ENCODE measurements around the gene ZNF213.
A peak's percentile ranks its signal among the peaks of the same experiment; 100 is the strongest.
"Not testable (repeated sequence)": the region's sequence is repeated elsewhere in the genome, so short reads cannot be mapped to it uniquely, and the experiment has no call there.

The ZNF213 gene

GRCh38 chr16:3170440-3171180 lies 35.8 kb downstream of the ZNF213 start:
- no peak for DNase-seq (ENCODE audit: low spot score)

DNA sequence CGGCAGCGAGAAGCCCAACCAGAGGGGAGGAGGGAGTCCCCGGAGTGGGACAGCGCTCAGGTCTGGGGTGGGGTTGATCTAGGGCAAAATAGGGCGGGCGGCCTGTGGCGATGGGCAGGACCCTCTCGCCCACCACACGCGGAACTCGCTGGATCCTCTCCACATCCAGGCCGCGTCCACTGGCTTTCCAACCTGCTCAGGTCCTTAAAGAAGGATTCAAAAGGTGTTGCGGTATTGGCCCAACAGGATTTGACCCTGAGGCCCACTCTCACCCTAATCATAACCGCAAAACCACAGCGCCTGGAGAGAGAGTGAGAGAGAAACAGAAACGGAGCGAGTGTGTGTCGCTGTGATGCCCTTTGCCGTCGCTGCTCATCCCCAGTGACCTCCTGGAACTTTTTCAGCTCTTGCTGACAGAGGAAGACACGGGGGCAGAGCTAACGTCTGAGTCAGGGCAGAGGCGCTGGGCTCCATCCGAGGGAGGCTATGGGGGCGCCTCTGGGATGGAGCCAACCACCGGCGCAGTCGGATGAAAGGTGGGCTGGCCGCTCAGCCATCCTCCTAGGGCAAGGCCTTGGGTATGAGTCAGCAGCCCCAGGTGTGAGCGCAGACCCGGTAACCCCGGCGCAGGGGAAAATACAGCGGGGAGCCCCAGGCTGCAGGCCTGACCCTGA lies 36.5 kb downstream of the ZNF213 start:
- no peak for DNase-seq (ENCODE audit: low spot score)

GRCh38 chr16:3171855-3172593 lies 37.2 kb downstream of the ZNF213 start:
- DNase-seq (ENCODE audit: low spot score): peak; percentile 81

DNA sequence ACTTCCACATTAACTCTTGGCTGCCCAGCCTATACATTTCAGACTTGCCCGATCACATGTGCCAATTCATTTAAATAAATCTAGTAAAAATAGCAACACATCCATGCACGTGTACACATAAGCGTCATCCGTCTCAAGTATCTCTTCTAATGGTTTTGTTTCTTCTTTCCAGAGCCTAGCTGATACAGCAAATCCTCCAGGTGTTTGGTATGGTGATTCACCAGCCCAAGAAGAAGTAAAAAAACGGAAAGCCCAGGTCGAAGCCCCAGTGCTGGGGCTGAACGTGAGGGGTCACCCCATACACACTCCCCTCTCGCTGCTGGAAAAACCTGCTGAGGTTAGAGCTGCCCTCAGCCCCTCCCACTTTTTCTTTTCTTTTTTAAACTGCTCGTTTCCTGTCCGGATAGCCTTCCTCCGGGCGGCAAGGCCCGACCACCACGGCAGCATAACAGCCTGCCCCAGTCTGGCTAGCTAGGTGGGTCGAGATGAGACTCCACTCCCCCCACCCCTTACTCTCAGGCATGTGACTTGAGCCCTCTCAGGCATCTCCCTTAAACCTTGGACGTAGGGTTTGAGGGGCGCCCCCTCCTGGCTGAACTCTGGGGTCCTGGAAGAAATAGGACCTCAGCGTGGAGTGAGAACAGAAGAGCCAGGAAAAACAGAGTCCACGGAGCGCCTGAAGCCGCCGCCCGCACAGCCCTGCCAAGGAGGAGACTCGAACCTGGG lies 39.2 kb downstream of the ZNF213 start:
- DNase-seq (ENCODE audit: low spot score): no peak

- DNase-seq (ENCODE audit: low spot score): no peak
Measured at GRCh38 chr16:3174618-3175148, 39.9 kb downstream of the ZNF213 start.

DNA sequence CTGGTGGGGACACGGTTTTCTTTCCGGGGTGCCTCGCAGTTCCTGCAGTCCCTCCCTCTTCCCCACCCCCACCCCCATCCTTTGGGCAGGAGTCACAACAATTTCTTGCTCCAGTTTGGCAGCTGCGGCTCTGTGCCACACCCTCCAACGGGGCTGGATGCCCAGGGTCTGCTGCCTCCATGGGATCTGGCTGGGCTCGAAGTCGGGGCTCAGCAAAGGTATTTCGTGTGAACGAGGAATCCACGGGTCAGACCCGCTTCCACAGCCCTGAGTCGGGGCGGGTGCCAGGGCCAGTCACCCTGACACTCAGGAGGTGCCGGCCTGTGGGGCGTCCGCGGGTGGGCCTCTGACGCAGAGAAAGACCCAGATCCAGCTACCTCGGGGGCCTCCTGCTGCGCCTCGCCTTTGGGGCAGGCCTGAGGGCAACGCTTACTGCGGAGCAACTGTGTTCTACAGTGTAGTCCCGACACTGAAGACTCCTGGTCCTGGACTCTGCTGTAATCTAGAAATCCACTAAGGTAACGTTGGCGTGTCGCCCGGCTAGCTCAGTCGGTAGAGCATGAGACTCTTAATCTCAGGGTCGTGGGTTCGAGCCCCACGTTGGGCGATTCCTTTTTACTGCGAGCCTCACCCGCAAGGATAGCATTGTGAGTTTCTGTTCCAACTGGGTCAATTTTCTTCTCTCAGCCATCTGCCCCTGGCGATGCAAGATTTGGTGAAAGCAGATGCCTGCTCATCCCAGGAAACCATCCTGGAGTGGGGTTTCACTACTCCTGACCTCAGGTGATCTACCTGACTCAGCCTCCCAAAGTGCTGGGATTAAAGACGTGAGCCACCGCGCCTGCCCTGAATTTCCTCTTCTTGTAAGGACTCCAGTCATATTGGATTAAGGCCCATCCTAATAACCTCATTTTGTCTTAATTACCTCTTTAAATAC lies 40.6 kb downstream of the ZNF213 start:
- no peak for DNase-seq (ENCODE audit: low spot score)

DNA sequence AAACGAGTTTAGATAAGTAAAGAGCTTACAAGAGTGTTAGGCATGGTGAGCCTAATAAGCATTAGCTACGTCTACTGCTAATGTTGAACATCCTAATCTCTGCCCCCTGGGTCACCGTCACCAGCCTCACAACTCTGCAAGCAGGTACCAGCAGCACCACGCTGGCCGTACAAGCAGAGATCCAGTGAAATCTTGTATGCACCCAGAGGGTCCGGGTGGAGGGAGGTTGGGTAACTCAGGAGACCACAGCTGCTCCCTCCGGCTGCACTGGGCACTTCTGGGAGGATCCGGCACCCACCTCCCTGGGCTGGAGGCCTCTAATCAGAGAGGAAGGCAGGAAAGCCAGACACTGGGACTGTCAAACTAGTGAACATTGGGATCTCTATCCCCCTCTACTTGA lies 44.8 kb downstream of the ZNF213 start:
- no peak for DNase-seq (ENCODE audit: low spot score)

- DNase-seq (ENCODE audit: low spot score): no peak
Measured at GRCh38 chr16:3180445-3180878, 45.6 kb downstream of the ZNF213 start.

DNA sequence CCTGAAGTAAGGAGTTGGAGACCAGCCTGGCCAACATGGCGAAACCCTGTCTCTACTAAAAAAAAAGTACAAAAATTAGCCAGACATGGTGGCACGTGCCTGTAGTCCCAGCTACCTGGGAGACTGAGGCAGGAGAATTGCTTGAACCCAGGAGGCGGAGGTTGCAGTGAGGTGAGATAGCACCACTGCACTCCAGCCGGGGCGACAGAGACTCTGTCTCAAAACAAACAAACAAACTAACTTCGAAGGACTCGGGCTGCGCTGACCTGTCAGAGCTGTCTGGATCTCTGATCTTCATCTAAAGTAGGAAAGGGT lies 47.4 kb downstream of the ZNF213 start:
- not testable (repeated sequence) for DNase-seq (ENCODE audit: low spot score)

GRCh38 chr16:3182608-3183444 lies 48.0 kb downstream of the ZNF213 start:
- DNase-seq (ENCODE audit: low spot score): peak; percentile 82

- DNase-seq (ENCODE audit: low spot score): no peak
Measured at GRCh38 chr16:3183445-3184139, 48.8 kb downstream of the ZNF213 start.

DNA sequence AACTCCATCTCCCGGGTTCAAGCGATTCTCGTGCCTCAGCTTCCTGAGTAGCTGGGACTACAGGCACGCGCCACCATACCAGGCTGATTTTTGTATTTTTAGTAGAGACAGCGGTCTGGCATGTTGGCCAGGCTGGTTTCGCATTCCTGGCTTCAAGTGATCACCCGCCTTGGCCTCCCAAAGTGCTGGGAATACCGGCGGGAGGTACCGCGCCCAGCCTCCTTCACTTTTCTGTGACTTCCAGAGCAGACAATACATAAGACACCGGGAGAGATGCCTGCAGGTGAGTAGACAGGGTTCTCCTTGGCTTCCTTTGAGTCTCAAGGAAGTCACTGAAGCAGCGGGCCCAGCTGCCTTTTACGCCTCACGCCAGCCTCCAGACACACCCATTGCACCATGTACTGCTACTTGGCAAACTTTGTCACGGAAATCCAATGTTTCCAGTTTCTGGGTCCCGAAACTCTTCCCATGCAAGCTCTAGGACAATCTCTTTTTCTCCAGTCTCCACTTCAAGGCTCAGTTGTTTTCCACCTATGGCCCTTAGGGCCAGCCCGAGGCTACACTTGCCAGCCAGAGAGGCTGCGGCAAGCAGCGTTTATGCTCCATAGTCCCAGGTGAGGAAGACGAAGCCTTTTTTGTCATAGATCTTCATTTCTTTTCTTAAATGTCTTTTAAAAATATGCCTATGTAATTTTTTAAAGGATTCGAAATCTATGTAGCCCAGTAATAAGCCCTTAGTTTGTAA lies 52.3 kb downstream of the ZNF213 start:
- DNase-seq (ENCODE audit: low spot score): no peak

GRCh38 chr16:3187798-3188674 lies 53.2 kb downstream of the ZNF213 start, which contains the start of gene OR1F1:
Gene OR1F1 (plus strand): TSS chr16:3188204.
- no peak for DNase-seq (ENCODE audit: low spot score)

GRCh38 chr16:3188675-3188924 lies 53.8 kb downstream of the ZNF213 start:
- no peak for DNase-seq (ENCODE audit: low spot score)

- no peak for DNase-seq (ENCODE audit: low spot score)
Measured at GRCh38 chr16:3188925-3189825, 54.3 kb downstream of the ZNF213 start.

DNA sequence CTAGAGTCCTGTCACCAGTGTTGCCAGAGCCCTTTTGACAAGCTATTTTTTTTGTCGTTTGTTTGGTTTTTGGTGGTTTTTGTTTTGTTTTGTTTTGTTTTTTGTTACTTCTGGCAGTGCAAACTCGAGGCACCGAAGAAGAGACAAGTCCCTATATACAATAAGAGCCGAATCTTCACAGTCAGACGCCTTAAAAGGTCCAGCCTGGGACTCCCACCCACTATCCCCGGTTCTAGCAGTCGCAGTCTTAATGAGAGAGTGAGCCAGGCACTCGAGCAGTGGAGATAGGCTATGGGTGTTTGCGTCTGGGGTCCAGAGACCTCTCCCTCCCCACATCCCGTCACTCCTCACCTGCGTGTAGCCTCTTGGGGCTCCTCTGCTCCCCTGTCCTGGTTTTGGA lies 55.0 kb downstream of the ZNF213 start:
- no peak for DNase-seq (ENCODE audit: low spot score)

DNA sequence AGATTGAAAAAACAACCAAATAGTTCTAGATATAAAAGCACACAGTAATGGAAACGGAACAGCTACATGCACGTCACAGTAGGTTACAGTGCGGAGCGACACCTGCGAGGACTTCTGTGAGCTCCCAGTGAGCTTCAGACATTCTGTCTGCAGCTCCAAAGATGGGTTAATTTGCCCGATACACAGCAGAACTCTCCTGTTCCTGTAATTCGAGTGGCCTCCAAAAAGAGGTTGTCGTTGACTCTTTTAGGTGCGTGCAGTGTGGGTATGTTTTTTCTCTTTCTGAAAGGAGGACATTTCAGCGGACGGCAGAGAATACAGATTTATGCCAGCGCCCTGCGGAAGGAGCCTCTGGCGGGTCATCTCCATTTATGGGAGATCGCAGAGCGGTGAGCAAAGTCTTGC lies 56.1 kb downstream of the ZNF213 start:
- DNase-seq (ENCODE audit: low spot score): no peak

Data from COLO829 (cell line).